GM21360 (cell line): Measurements from ENCODE around the gene DBX2.
"Not testable (repeated sequence)": the region's sequence is repeated elsewhere in the genome, so short reads cannot be mapped to it uniquely, and the experiment has no call there.

Experiments
- ATAC-seq: cut with Tn5 transposase; IDR thresholded peaks from one replicate; pipeline ENCODE4 v1.9.1; 2021; ENCODE audit warnings: mild to moderate bottlenecking, moderate library complexity; ENCODE audit not compliant: unreplicated experiment

The DBX2 gene

GRCh38 chr12:45050751-45051571 lies at the start of gene DBX2:
DBX2 (minus strand) TSS chr12:45051099; CDS start chr12:45050927, 172 bp downstream.
- no peak for ATAC-seq

- no peak for ATAC-seq
These were observed 47.9 kb upstream of the DBX2 start for GRCh38 chr12:45098766-45099165.

GRCh38 chr12:45095417-45095816 lies 44.5 kb upstream of the DBX2 start:
- ATAC-seq, result not testable (repeated sequence)

- ATAC-seq, result no peak
These were observed 42.2 kb upstream of the DBX2 start for GRCh38 chr12:45093051-45093450.

GRCh38 chr12:45089411-45090075 lies 38.6 kb upstream of the DBX2 start:
- ATAC-seq, result no peak

GRCh38 chr12:45088608-45089007 lies 37.7 kb upstream of the DBX2 start:
- no peak for ATAC-seq

- ATAC-seq, result not testable (repeated sequence)
These were observed 33.3 kb upstream of the DBX2 start for GRCh38 chr12:45084248-45084647.

GRCh38 chr12:45077251-45077650 lies 26.4 kb upstream of the DBX2 start:
- no peak for ATAC-seq

- no peak for ATAC-seq
These were observed 25.6 kb upstream of the DBX2 start for GRCh38 chr12:45076417-45077026.

- no peak for ATAC-seq
These were observed 24.8 kb upstream of the DBX2 start for GRCh38 chr12:45075587-45076282.

- ATAC-seq, result no peak
These were observed 14.3 kb upstream of the DBX2 start for GRCh38 chr12:45065125-45065626.

GRCh38 chr12:45060976-45061375 lies 10.1 kb upstream of the DBX2 start:
- no peak for ATAC-seq

GRCh38 chr12:45051572-45052125 lies 750 bp upstream of the DBX2 start:
- no peak for ATAC-seq

GRCh38 chr12:45049912-45050750 lies 768 bp downstream of the DBX2 start:
- no peak for ATAC-seq

GRCh38 chr12:45042599-45042998 lies 8.3 kb downstream of the DBX2 start:
- no peak for ATAC-seq

- no peak for ATAC-seq
These were observed 9.9 kb downstream of the DBX2 start for GRCh38 chr12:45040977-45041376.

- ATAC-seq, result no peak
These were observed 11.1 kb downstream of the DBX2 start for GRCh38 chr12:45039757-45040156.

- no peak for ATAC-seq
These were observed 16.0 kb downstream of the DBX2 start for GRCh38 chr12:45034861-45035265.

- ATAC-seq, result no peak
These were observed 33.0 kb downstream of the DBX2 start for GRCh38 chr12:45017916-45018315.

GRCh38 chr12:45014396-45014795 lies 36.5 kb downstream of the DBX2 start:
- ATAC-seq, result no peak
